CD4-positive, alpha-beta T cell (primary cell): Measurements from ENCODE around the gene MAP3K14. TPM values are rescaled to one million over a fixed set of nuclear protein-coding genes. Genes with fewer than 3 reads are reported as not detected.

Experiments used
- ATAC-seq: fragments of 200-7000 bp; cut with Tn5 transposase; one replicate; pipeline ENCODE4 v1.10.0; 2022; ENCODE audit warnings: mild to moderate bottlenecking; ENCODE audit not compliant: poor library complexity
- CTCF ChIA-PET: fragments of 350-600 bp; sonication (Branson Sonifier 250); formaldehyde crosslinking; loops from one replicate; lab custom pipeline; 2021; ENCODE audit warnings: antibody characterized with exemption, inconsistent platforms; lab: Charles Lee
- POLR2A ChIA-PET: fragments of 350-600 bp; sonication (Branson Sonifier 250); formaldehyde crosslinking; loops from one replicate; lab custom pipeline; 2021; ENCODE audit warnings: antibody characterized with exemption, inconsistent platforms; lab: Charles Lee
- DNase-seq, 14 experiments: peaks; one replicate each; pipeline ENCODE4 v3.0.0-alpha.2; 2013 to 2020; ENCODE audit warnings: mixed read lengths in 2 of 14
- H3K27ac ChIP-seq, 2 donors: one replicate each; pipeline versions ENCODE4 v1.5.1 to v1.7.0; 2013; ENCODE audit warnings: low read length in 2 of 2, low read depth in 1 of 2, mild to moderate bottlenecking in 1 of 2
- H3K27me3 ChIP-seq, 2 experiments: 1 replicate in 1 of 2; 2 replicates in 1 of 2; pipeline versions ENCODE4 v1.6.1 to v1.7.0; 2013; ENCODE audit warnings: low read length in 2 of 2, control low read depth in 1 of 2, mild to moderate bottlenecking in 1 of 2, moderate library complexity in 1 of 2; ENCODE audit not compliant: insufficient read depth in 2 of 2, control insufficient read depth in 1 of 2
- H3K36me3 ChIP-seq: one replicate; pipeline ENCODE4 v1.6.1; 2013; ENCODE audit warnings: low read length, control low read depth; ENCODE audit not compliant: insufficient read depth
- H3K4me1 ChIP-seq: one replicate; pipeline ENCODE4 v1.6.1; 2013; ENCODE audit warnings: low read length, control low read depth; ENCODE audit not compliant: insufficient read depth
- H3K4me3 ChIP-seq: one replicate; pipeline ENCODE4 v1.5.1; 2013; ENCODE audit warnings: mild to moderate bottlenecking, low read length, moderate library complexity
- H3K9me3 ChIP-seq, 2 experiments: 1 replicate in 1 of 2; 2 replicates in 1 of 2; pipeline versions ENCODE4 v1.6.1 to v1.7.0; 2013; ENCODE audit warnings: low read length in 2 of 2, mild to moderate bottlenecking in 2 of 2, control low read depth in 1 of 2, moderate library complexity in 1 of 2; ENCODE audit not compliant: control insufficient read depth in 1 of 2, insufficient read depth in 1 of 2
- H3K27ac Mint-ChIP-seq: one replicate; pipeline ENCODE4 v1.8.0; 2020; ENCODE audit warnings: mixed read lengths
- H3K27me3 Mint-ChIP-seq: one replicate; pipeline ENCODE4 v1.8.0; 2021; ENCODE audit warnings: mixed read lengths
- H3K36me3 Mint-ChIP-seq: one replicate; pipeline ENCODE4 v1.8.0; 2021; ENCODE audit warnings: low read depth, mixed read lengths
- H3K4me1 Mint-ChIP-seq: one replicate; pipeline ENCODE4 v1.8.0; 2021; ENCODE audit warnings: low read depth, mixed read lengths
- H3K4me3 Mint-ChIP-seq: one replicate; pipeline ENCODE4 v1.8.0; 2020; ENCODE audit warnings: mild to moderate bottlenecking, mixed read lengths
- H3K9me3 Mint-ChIP-seq: one replicate; pipeline ENCODE4 v1.8.0; 2020; ENCODE audit warnings: mixed read lengths
- CTCF ChIP-seq: fragments of 200-600 bp; IDR thresholded peaks from one replicate; pipeline ENCODE4 v1.8.0; 2022; ENCODE audit warnings: antibody characterized with exemption, mild to moderate bottlenecking
- intact Hi-C, 2 experiments: fragments of 100-400 bp; cut with DNase I in 1 of 2; cut with micrococcal nuclease in 1 of 2; formaldehyde crosslinking; loops; one replicate each; pipeline versions ENCODE4 v1.15.1 to v1.9.0; 2023 to 2025; cut with DNase I, micrococcal nuclease
- total RNA-seq, 174 experiments: library from RNA in 2 of 174; stranded (reverse) in 2 of 174; gene quantifications; one replicate each; pipeline ENCODE4 v1.2.3 and lab custom pipeline; 2021 to 2026

The MAP3K14 gene
- total RNA-seq, 2 experiments from 2014 or later: 41.4 to 46.5 TPM

- DNase-seq: peak in 1 of 14 experiments; percentile 52
- Histone ChIP-seq H3K27ac (peak overlapping the region in 1 of 2 donors; percentile 2), H3K4me3 (no peak overlapping the region), H3K36me3 (peaks cover 79% of the 10 kb centered on the region), H3K4me1 (peaks cover 80% of the 10 kb centered on the region), H3K9me3 (no peaks in the 10 kb centered on the region), H3K27me3 (no peaks in the 10 kb centered on the region)
- peak overlapping the region; percentile 100 for H3K27ac Mint-ChIP-seq
- no peak for TF ChIP-seq CTCF
- peaks cover 52% of the 10 kb centered on the region for H3K4me1 Mint-ChIP-seq
- POLR2A ChIA-PET: interaction anchor here (0.9 to 12.4 kb wide), 3 partner anchors 8 to 19 kb away, joined by 4 to 346 read pairs (median 5); partner anchors contain the start of gene FMNL1
- H3K36me3 Mint-ChIP-seq: peaks cover 87% of the 10 kb centered on the region
- no peak overlapping the region for H3K4me3 Mint-ChIP-seq
- no peaks in the 10 kb centered on the region for H3K27me3 Mint-ChIP-seq
- intact Hi-C loops: no loop called here
- ATAC-seq: no peak
- CTCF ChIA-PET: no interaction called here
- H3K9me3 Mint-ChIP-seq: no peaks in the 10 kb centered on the region
Observed at GRCh38 chr17:45243750-45244149, 73.1 kb downstream of the MAP3K14 start.

- peaks cover 51% of the 10 kb centered on the region for H3K4me1 Mint-ChIP-seq
- intact Hi-C loops: no loop called here
- Histone ChIP-seq H3K27ac (no peak overlapping the region), H3K27me3 (no peaks in the 10 kb centered on the region), H3K4me3 (no peak overlapping the region), H3K36me3 (peaks cover 97% of the 10 kb centered on the region), H3K9me3 (no peaks in the 10 kb centered on the region), H3K4me1 (peaks cover 73% of the 10 kb centered on the region)
- ChIA-PET POLR2A (interaction anchor here (1.6 to 12.4 kb wide), 2 partner anchors 17 to 21 kb away, joined by 4 to 346 read pairs; partner anchors contain the start of gene FMNL1), CTCF (no interaction called here)
- DNase-seq (no peak), ATAC-seq (no peak)
- no peaks in the 10 kb centered on the region for H3K27me3 Mint-ChIP-seq
- H3K36me3 Mint-ChIP-seq: peaks cover 87% of the 10 kb centered on the region
- H3K27ac Mint-ChIP-seq: peak overlapping the region; percentile 80
- no peak overlapping the region for H3K4me3 Mint-ChIP-seq
- no peaks in the 10 kb centered on the region for H3K9me3 Mint-ChIP-seq
- no peak for TF ChIP-seq CTCF
Observed at GRCh38 chr17:45242029-45242414, 74.8 kb downstream of the MAP3K14 start.

- Histone ChIP-seq H3K27me3 (no peaks in the 10 kb centered on the region), H3K4me1 (peaks cover 69% of the 10 kb centered on the region), H3K27ac (peak overlapping the region in 1 of 2 donors; percentile 3), H3K36me3 (peaks cover 97% of the 10 kb centered on the region), H3K9me3 (no peaks in the 10 kb centered on the region), H3K4me3 (no peak overlapping the region)
- ATAC-seq: no peak
- no peaks in the 10 kb centered on the region for H3K27me3 Mint-ChIP-seq
- H3K27ac Mint-ChIP-seq: no peak overlapping the region
- peak in 1 of 14 experiments; percentile 35 for DNase-seq
- no peak overlapping the region for H3K4me3 Mint-ChIP-seq
- POLR2A ChIA-PET: interaction anchor here (12.4 kb wide), 1 partner anchor 17 kb away, joined by 346 read pairs; the partner anchor contains the start of gene FMNL1
- peaks cover 46% of the 10 kb centered on the region for H3K4me1 Mint-ChIP-seq
- CTCF ChIA-PET: interaction anchor here (0.8 kb wide), 1 partner anchor 22 kb away, joined by 3 read pairs; no protein-coding TSS in a partner anchor
- intact Hi-C loops: no loop called here
- TF ChIP-seq CTCF: no peak
- H3K9me3 Mint-ChIP-seq: no peaks in the 10 kb centered on the region
- H3K36me3 Mint-ChIP-seq: peaks cover 84% of the 10 kb centered on the region
Observed at GRCh38 chr17:45241328-45242028, 75.3 kb downstream of the MAP3K14 start.
